HG03108 (cell line): ENCODE measurements around the gene PDIA4.
A peak's percentile ranks its signal among the peaks of the same experiment; 100 is the strongest.

Experiments
- ATAC-seq: cut with Tn5 transposase; IDR thresholded peaks from one replicate; pipeline ENCODE4 v1.9.1; 2021; ENCODE audit warnings: moderate library complexity; ENCODE audit not compliant: unreplicated experiment

Gene PDIA4

DNA sequence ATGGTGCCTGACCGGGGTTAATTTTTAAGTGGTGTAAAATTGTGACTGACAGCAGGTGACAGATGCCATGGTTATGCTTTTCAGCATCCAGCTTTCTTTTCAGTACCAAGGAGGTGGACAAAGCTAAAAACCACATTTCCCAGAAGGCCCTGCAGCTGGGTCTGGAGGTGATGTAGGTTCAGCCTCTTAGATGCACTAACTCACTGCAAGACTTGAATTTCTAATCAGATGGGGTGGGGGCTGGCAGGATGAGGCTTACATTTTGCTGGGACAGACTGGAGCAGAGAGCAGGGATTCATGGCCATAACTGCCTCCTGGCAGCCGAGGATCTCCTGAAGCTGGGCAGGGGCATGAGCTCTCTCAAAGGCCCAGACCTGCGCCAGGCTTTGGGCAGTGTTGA lies 52.4 kb downstream of the PDIA4 start:
- ATAC-seq, result no peak

DNA sequence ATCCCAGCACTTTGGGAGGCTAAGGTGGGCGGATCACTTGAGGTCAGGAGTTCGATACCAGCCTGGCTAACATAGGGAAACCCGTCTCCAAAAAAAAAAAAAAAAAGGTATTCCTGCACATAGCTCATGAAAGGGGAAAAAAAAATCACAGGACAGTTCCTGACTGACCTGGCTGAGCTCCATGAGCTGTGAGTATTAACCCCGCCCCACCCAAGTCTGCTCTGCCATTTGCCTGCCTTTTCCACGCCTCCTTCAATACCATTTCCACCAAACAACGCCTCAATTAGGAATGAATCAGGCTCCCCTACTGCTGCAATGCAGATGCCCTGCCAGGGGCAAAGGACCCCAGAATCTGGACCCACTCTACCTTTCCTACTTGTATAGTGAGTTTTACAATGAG lies 55.0 kb downstream of the PDIA4 start:
- ATAC-seq, result no peak

DNA sequence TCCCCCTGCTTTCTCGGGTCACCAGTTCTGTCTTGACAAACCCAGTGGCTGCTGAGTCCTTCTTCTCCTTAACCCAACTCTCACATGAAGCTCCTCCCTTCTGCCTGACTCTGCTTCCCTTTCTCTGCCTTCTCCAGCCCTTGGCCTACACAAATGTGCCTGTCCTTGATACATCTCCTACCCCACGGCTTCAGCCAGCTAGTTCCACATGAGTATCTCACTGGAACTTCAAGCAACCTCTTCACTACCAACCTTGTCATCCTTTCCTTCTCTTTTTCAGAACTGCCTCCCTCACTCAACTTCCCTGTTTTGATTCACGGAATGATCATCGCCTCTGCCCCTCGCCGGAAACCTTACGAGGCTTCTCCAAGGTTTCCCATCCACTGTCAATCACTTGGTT lies 55.9 kb downstream of the PDIA4 start:
- ATAC-seq, result no peak

- ATAC-seq, result no peak
These were observed 60.7 kb downstream of the PDIA4 start for GRCh38 chr7:148967602-148968001.

DNA sequence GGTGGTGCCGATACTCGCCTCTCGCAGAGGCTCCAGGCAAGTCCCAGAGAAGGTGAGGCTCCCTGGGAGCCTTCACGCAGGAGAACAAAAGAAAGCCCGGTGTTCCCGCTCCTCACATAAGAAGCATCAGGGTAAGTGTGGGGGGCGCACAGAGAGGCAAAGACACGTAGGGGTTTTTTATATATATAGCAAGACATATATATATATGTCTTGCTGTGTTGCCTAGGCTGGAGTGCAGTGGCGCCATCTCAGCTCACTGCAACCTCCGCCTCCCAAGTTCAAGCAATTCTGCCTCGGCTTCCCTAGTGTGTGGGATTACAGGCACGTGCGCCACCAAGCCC lies 61.3 kb downstream of the PDIA4 start:
- ATAC-seq, result no peak

DNA sequence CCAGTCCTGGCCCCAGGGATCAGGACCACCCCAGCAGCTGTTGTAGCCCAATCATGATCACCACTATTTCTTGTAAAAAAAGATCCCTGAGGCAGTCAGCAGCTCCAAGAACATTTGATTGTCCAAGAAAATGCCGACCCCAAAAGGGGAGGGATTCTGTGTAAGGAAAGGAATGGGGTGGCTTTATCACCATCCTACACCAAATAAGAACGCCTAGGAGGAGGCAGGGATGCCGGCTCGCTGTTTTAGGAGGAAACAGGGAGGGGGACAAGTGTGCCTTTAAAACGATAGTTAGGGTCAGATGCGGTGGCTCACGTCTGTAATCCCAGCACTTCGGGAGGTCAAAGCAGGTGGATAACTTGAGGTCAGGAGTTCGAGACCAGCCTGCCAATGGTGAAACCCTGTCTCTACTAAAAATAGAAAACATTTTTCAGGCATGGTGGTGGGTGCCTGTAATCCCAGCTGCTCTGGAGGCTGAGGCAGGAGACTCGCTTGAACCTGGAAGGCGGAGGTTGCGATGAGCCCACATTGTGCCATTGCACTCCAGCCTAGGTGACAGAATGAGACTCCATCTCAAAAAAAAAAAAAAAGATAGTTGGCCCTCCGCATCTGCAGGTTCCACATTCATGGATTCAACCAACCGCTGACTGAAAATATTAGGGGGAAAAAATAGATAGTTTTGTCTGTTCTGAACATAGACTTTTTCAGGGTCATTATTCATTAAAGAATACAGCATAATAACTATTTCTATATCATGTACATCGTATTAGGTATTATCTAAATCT lies 63.6 kb downstream of the PDIA4 start:
- no peak for ATAC-seq

- no peak for ATAC-seq
These were observed 64.5 kb downstream of the PDIA4 start for GRCh38 chr7:148963583-148964482.

GRCh38 chr7:148962823-148963582 lies 65.3 kb downstream of the PDIA4 start:
- peak; percentile 48 for ATAC-seq

- peak; percentile 10 for ATAC-seq
These were observed 65.9 kb downstream of the PDIA4 start for GRCh38 chr7:148962440-148962822.

DNA sequence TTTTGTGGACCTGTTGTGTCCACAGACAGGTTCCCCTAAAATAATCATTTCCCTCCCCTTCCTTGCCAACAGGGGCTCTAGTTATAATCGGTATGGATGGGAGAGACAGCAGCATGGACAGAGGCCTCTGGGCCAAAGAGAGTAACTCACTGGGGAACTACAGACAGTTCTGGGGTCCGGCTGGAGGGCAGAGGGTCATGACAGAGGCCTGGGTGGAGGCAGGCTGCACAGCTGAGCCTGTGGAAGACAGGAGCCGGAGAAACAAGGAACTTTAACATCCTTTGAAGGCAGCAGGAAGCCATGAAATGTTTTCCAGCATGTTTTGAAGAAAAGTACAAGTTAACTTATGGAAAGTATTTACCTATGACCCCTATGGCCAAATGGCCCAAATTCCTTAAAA lies 68.6 kb downstream of the PDIA4 start:
- no peak for ATAC-seq

DNA sequence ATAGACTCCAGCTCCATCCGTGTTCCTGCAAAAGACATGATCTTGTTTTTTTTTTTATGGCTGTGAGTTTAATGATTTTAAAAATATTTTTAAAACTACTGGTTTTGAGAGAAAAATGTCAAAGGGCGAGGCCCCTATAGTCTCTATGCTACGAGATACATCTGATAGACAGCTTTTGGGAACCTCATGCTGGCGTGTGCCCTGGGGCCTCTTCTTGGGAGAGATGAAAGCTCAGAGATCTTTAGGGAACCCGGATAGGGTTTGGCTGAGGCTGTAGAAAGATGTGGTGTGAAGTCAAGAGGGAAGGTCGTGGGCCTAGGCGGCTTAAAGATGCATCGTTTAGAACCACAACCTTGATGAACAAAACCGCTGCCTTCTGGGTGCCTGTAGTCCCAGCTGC lies 70.2 kb downstream of the PDIA4 start:
- ATAC-seq, result no peak

DNA sequence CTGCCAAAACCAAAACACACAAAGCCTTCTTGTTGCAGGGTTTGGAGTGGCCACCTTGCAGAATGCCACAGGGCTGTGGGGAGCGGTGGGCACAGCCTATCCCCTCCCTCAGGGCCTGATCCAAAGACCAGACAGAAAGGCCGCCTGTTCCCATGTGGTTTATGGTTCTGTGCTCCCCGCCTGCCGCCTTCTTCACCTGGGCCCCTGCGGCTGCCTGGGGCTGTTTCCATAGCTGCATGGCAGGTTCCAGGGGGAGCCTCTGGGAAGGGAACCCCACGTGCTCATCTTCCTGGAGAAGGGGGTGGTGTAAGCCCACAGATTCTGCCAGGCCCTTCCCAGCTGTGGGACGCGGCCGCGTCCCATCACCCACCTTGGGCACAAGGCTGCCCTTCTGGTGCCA lies 73.5 kb downstream of the PDIA4 start:
- no peak for ATAC-seq

DNA sequence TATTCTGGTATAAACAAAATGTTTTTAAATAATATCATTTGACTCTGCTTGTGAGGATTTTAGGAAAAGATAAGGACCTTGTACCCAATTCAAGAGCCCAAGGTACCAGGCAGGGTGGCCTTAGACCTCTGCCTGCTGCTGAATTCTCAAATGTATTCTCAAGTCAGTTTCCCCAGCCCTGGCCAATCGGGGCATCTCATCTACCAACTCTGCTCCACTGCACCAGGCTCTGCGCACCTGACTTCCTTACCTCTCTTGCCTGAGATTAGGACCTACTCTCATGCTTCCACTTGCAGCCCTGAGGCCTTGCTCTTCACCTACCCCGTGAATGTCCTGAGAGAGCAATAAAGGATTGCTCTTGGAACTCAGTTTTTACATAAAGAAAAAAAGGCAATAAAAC lies 74.6 kb downstream of the PDIA4 start:
- no peak for ATAC-seq
